ENCODE data around the gene PTPN13.

DNA sequence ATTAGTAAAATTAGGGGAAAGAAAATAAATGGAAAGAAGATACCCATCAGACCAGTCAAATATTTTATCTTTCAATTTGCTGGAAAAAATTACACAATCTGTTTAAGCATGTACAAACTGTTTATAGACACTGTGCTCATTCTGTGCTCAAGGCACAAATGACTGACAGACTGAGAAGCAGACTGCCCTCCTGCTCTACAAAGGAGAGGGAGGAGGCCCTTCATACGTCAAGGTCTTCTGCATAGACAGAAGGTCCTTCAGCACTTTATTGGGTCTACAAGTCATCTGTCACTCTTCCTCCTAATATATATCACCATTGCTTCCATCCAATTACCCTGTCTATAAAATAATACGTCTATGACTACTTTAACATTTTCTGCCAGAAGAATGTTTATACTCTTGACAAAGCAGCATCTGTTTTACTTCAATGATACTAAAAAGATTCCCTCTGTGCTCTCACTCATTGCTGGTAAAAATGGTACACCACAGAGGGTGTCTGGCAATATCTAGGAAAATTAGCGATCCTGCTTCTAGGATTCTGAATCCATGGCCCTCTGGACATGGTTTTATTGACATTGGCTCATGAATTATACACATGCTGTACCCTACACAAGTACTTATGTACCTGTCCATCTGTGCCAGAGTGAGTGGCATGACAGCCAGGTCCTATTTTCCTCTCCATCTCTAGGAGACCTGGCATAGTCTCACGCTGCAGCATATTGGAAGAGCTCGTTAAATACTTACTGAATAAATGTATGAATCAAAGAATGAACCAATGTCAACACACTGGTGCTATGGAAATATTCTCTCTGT lies 243.8 kb downstream of the PTPN13 start:
- TF ChIP-seq POLR2AphosphoS5 (IDR thresholded peaks at IDR 0.05; ENCODE audit: low read depth, low read length) (no peak), TAF1 (IDR thresholded peaks at IDR 0.05; ENCODE audit: borderline replicate concordance, insufficient read depth, low read length) (no peak), SIN3A (IDR thresholded peaks at IDR 0.05; ENCODE audit: borderline replicate concordance, insufficient read depth, low read length) (no peak), FOXP2 (optimal IDR thresholded peaks at IDR 0.05; ENCODE audit: borderline replicate concordance, extremely low read depth, extremely low read length, insufficient read depth) (no peak)
- TF ChIP-seq, protein P1, sequence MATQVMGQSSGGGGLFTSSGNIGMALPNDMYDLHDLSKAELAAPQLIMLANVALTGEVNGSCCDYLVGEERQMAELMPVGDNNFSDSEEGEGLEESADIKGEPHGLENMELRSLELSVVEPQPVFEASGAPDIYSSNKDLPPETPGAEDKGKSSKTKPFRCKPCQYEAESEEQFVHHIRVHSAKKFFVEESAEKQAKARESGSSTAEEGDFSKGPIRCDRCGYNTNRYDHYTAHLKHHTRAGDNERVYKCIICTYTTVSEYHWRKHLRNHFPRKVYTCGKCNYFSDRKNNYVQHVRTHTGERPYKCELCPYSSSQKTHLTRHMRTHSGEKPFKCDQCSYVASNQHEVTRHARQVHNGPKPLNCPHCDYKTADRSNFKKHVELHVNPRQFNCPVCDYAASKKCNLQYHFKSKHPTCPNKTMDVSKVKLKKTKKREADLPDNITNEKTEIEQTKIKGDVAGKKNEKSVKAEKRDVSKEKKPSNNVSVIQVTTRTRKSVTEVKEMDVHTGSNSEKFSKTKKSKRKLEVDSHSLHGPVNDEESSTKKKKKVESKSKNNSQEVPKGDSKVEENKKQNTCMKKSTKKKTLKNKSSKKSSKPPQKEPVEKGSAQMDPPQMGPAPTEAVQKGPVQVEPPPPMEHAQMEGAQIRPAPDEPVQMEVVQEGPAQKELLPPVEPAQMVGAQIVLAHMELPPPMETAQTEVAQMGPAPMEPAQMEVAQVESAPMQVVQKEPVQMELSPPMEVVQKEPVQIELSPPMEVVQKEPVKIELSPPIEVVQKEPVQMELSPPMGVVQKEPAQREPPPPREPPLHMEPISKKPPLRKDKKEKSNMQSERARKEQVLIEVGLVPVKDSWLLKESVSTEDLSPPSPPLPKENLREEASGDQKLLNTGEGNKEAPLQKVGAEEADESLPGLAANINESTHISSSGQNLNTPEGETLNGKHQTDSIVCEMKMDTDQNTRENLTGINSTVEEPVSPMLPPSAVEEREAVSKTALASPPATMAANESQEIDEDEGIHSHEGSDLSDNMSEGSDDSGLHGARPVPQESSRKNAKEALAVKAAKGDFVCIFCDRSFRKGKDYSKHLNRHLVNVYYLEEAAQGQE (IDR thresholded peaks at IDR 0.05; ENCODE audit: insufficient read depth in 1 of 2, low read depth in 2 of 2, low read length in 2 of 2) = no peak
